ENCODE measurements around the gene KLF11.

The KLF11 gene

DNA sequence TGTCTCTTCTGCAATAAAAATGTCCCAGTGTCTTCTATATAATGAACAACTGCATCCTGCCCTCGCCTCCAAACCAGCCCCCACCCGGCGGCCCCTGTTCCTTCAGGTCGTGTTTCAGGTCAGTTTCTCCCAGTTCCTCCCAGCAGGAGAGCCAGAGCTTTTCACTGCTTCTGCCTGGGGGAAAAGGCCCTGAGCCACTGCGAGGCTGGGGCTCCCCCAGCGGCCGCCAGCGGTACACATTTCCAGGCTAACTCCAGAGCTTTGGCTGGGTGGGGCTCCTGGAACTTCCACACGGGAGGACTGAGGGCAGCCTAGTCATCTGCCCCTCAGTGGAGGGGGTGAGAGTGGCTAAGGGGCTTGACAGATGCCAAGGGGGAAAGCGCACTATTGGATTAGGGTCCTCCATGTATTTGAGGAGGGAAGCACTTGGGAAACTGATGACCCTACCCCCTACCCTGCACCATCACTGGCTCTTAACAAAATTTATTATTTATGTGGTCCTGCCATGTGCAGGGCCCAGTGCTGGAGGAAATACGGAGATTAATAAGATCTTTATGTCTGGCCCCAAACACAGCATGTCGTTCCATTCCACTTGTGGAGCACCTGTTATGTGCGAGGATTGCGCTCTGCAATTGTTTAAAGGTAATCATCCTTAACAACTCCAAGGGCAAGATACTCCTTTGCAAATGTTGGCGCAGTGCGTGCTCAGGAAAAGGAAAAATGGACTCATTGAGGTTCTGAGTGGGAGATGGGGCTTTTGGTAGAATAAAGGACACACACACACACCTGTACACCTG lies 54.2 kb downstream of the KLF11 start:
- TF ChIP-seq, protein P1, sequence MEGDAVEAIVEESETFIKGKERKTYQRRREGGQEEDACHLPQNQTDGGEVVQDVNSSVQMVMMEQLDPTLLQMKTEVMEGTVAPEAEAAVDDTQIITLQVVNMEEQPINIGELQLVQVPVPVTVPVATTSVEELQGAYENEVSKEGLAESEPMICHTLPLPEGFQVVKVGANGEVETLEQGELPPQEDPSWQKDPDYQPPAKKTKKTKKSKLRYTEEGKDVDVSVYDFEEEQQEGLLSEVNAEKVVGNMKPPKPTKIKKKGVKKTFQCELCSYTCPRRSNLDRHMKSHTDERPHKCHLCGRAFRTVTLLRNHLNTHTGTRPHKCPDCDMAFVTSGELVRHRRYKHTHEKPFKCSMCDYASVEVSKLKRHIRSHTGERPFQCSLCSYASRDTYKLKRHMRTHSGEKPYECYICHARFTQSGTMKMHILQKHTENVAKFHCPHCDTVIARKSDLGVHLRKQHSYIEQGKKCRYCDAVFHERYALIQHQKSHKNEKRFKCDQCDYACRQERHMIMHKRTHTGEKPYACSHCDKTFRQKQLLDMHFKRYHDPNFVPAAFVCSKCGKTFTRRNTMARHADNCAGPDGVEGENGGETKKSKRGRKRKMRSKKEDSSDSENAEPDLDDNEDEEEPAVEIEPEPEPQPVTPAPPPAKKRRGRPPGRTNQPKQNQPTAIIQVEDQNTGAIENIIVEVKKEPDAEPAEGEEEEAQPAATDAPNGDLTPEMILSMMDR (IDR thresholded peaks at IDR 0.05; ENCODE audit: low read depth, low read length): peak; percentile 97
- Histone ChIP-seq H3K27me3 (ENCODE audit: insufficient read depth, low read depth, severe bottlenecking) (no peaks in the 10 kb centered on the region), H3K9me3 (ENCODE audit: severe bottlenecking) (no peaks in the 10 kb centered on the region), H3K4me3 (ENCODE audit: low read depth, low read length) (no peak overlapping the region), H3K36me3 (no peaks in the 10 kb centered on the region), H3K27ac (no peak overlapping the region)
- peak; percentile 86 for DNase-seq

DNA sequence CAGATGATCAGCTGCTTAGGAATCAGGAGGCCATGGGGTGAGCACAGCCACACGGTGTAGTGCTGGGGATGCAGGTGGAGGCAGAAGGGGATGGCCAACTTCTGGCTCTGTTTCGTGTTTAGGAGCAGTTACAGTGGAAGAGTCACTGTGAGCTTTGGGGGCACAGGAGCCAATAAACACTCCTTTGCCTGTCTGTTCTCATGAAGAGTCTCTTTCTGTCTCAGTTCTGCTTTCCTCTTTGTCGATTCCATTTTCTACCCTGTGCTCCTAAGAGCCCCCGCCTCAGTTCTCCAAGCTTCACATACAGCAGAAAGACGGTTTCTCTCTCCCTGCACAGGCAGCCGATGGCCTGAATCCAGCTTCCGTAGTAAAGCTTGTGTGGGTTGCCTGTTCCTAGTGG lies 58.1 kb downstream of the KLF11 start:
- Histone ChIP-seq H3K4me3 (ENCODE audit: low read depth, low read length) (no peak overlapping the region), H3K27me3 (ENCODE audit: insufficient read depth, low read depth, severe bottlenecking) (no peaks in the 10 kb centered on the region), H3K36me3 (no peaks in the 10 kb centered on the region), H3K9me3 (ENCODE audit: severe bottlenecking) (no peaks in the 10 kb centered on the region), H3K27ac (no peak overlapping the region)
- no peak for DNase-seq
- TF ChIP-seq, protein P1 (IDR thresholded peaks at IDR 0.05; ENCODE audit: low read depth, low read length): no peak

DNA sequence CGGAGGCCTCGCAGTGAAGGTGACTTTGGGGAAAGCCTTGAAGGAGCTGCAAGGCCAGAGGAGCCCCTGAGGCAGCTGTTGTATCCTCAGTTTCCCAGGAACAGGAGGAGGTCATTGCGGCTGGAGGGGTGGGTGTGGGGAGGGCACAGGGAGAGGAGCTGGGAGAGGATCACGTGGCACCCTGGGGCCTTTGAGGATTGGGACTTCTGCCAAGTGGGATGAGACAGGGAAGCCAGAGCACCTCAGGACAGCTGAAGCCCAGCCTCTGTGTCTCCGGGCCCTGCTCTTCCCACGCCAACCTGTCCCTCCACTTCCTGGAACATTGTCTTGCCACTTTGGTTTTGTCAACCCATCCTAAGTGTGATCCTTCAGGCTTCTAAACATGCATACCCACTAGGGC lies 59.8 kb downstream of the KLF11 start:
- Histone ChIP-seq H3K36me3 (no peaks in the 10 kb centered on the region), H3K27me3 (ENCODE audit: insufficient read depth, low read depth, severe bottlenecking) (no peaks in the 10 kb centered on the region), H3K27ac (no peak overlapping the region), H3K9me3 (ENCODE audit: severe bottlenecking) (peaks cover 7% of the 10 kb centered on the region), H3K4me3 (ENCODE audit: low read depth, low read length) (no peak overlapping the region)
- DNase-seq: peak; percentile 51
- TF ChIP-seq, protein P1 (IDR thresholded peaks at IDR 0.05; ENCODE audit: low read depth, low read length): no peak

All from WERI-Rb-1 (cell line).